Measurements from ENCODE around the gene PTDSS2. TPM values are rescaled to one million over a fixed set of nuclear protein-coding genes. Genes with fewer than 3 reads are reported as not detected.

The PTDSS2 gene
- total and polyA plus RNA-seq, 2 of the 13 experiments (the other 11 are each of a cell fraction or from before 2014, with no cell fraction given) = 21.7 to 26.4 TPM

DNA sequence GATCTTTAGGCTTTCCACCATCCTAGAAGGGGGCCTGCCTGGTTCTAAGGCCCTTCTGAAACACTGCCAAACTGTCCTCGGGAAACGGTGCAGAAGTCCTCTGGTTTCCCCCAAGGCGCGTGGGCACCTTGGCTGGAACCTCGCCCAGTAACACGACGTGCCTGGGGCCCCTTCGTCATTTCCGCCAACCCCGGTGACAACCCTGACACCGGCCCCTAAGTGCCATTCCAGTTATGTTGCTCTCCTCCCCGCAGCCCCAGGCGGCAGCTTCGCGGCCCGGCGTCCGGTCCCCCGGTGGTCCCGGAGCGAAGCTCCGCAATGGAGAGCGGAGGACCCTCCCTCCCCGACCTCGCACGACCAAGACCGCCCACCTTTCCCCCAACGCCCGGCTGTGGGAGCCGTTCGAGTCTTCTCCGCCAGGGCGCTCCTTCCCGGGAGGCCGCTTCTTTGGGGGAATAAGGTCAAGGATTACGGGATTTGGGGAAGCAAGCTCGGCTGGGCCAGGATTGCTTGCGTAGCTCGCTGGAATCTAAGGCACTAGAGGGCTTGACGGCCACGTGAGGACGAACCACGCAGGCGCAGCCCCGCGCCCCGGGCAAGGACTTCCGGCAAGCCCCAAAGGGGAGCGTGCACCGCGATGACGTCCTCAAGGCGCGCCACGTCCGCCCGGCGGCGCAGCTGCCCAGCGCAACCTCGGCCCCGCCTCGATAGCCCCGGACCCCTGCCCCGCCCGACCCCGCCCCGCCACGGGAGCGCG lies 56.3 kb downstream of the PTDSS2 start (continued):
- TF ChIP-seq HINFP (CRISPR knock-in tag; IDR thresholded peaks at IDR 0.05; ENCODE audit: low read depth) (no peak), JUNB (CRISPR knock-in tag; IDR thresholded peaks at IDR 0.05; ENCODE audit: borderline replicate concordance) (no peak), ZNF337 (CRISPR knock-in tag; IDR thresholded peaks at IDR 0.05; ENCODE audit: borderline replicate concordance, low read depth) (no peak), ZNF354B (CRISPR knock-in tag; IDR thresholded peaks at IDR 0.05) (peak; percentile 58; the same call in 1 of the 2 replicates), MIXL1 (CRISPR knock-in tag; IDR thresholded peaks at IDR 0.05) (no peak), ZNF83 (CRISPR knock-in tag; IDR thresholded peaks at IDR 0.05; ENCODE audit: borderline replicate concordance) (no peak), CAMTA2 (CRISPR knock-in tag; IDR thresholded peaks at IDR 0.05; ENCODE audit: borderline replicate concordance) (peak; percentile 91), RAD21 (CRISPR knock-in tag; IDR thresholded peaks at IDR 0.05) (no peak), ZNF281 (CRISPR knock-in tag; IDR thresholded peaks at IDR 0.05; ENCODE audit: borderline replicate concordance) (no peak), ELF1 (CRISPR knock-in tag; IDR thresholded peaks at IDR 0.05) (peak; percentile 93), RXRA (CRISPR knock-in tag; IDR thresholded peaks at IDR 0.05) (peak; percentile 55; the same call in 1 of the 2 replicates), PHF5A (CRISPR knock-in tag; IDR thresholded peaks at IDR 0.05; ENCODE audit: low read depth, unreplicated experiment) (no peak), ZNF501 (CRISPR knock-in tag; IDR thresholded peaks at IDR 0.05) (peak; percentile 89), ZNF329 (CRISPR knock-in tag; IDR thresholded peaks at IDR 0.05; ENCODE audit: low read depth) (no peak; the same call in 1 of the 2 replicates), MYNN (CRISPR knock-in tag; IDR thresholded peaks at IDR 0.05; ENCODE audit: low read depth) (0 out of 2 replicates have a peak, but pooled peaks have one; percentile 33), SMAD1 (CRISPR knock-in tag; IDR thresholded peaks at IDR 0.05; ENCODE audit: borderline replicate concordance, low read depth) (peak; percentile 87; the same call in 1 of the 2 replicates), ZNF740 (CRISPR knock-in tag; IDR thresholded peaks at IDR 0.05) (0 out of 2 replicates have a peak, but pooled peaks have one; percentile 40), THYN1 (CRISPR knock-in tag; IDR thresholded peaks at IDR 0.05; ENCODE audit: borderline replicate concordance, low read depth) (no peak), ZNF552 (CRISPR knock-in tag; IDR thresholded peaks at IDR 0.05; ENCODE audit: borderline replicate concordance) (no peak), PHB2 (IDR thresholded peaks at IDR 0.05; ENCODE audit: partially characterized antibody) (no peak)
- TF ChIP-seq, protein P1, sequence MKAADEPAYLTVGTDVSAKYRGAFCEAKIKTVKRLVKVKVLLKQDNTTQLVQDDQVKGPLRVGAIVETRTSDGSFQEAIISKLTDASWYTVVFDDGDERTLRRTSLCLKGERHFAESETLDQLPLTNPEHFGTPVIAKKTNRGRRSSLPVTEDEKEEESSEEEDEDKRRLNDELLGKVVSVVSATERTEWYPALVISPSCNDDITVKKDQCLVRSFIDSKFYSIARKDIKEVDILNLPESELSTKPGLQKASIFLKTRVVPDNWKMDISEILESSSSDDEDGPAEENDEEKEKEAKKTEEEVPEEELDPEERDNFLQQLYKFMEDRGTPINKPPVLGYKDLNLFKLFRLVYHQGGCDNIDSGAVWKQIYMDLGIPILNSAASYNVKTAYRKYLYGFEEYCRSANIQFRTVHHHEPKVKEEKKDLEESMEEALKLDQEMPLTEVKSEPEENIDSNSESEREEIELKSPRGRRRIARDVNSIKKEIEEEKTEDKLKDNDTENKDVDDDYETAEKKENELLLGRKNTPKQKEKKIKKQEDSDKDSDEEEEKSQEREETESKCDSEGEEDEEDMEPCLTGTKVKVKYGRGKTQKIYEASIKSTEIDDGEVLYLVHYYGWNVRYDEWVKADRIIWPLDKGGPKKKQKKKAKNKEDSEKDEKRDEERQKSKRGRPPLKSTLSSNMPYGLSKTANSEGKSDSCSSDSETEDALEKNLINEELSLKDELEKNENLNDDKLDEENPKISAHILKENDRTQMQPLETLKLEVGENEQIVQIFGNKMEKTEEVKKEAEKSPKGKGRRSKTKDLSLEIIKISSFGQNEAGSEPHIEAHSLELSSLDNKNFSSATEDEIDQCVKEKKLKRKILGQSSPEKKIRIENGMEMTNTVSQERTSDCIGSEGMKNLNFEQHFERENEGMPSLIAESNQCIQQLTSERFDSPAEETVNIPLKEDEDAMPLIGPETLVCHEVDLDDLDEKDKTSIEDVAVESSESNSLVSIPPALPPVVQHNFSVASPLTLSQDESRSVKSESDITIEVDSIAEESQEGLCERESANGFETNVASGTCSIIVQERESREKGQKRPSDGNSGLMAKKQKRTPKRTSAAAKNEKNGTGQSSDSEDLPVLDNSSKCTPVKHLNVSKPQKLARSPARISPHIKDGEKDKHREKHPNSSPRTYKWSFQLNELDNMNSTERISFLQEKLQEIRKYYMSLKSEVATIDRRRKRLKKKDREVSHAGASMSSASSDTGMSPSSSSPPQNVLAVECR (CRISPR knock-in tag; IDR thresholded peaks at IDR 0.05; ENCODE audit: borderline replicate concordance) = peak; percentile 97
